Spinal cord (tissue), 10 donors: ENCODE measurements around the gene GRM7. TPM values are rescaled to one million over a fixed set of nuclear protein-coding genes. Genes with fewer than 3 reads are reported as not detected.

ENCODE experiments used
- DNase-seq, 6 donors: peaks; one replicate each; pipeline versions ENCODE4 v3.0.0 to v3.0.0-alpha.2; 2013 to 2015; ENCODE audit warnings: low spot score in 6 of 6, low read depth in 4 of 6
- H3K27ac ChIP-seq: one replicate; pipeline ENCODE4 v1.5.1; 2013; ENCODE audit warnings: low read depth, low read length, control low read depth
- H3K27me3 ChIP-seq: one replicate; pipeline ENCODE4 v1.6.1; 2013; ENCODE audit warnings: low read length; ENCODE audit not compliant: control insufficient read depth, insufficient read depth
- H3K36me3 ChIP-seq: one replicate; pipeline ENCODE4 v1.6.1; 2013; ENCODE audit warnings: low read length; ENCODE audit not compliant: control insufficient read depth, insufficient read depth
- H3K4me1 ChIP-seq: one replicate; pipeline ENCODE4 v1.6.1; 2013; ENCODE audit warnings: low read length; ENCODE audit not compliant: control insufficient read depth, insufficient read depth
- H3K4me3 ChIP-seq: one replicate; pipeline ENCODE4 v1.5.1; 2013; ENCODE audit warnings: low read depth, low read length, control low read depth
- H3K9me3 ChIP-seq: one replicate; pipeline ENCODE4 v1.6.1; 2013; ENCODE audit warnings: low read length; ENCODE audit not compliant: control insufficient read depth, insufficient read depth
- WGBS: methylation state at CpG from one replicate; pipeline ENCODE4 v1.1.5; 2013; ENCODE audit warnings: missing lambda C conversion rate; ENCODE audit not compliant: insufficient coverage; 5-methylcytosine and 5-hydroxymethylcytosine counted together
- polyA plus RNA-seq, 2 donors: library from polyadenylated mRNA; unstranded; fragments of 120-200 nt; gene quantifications; one replicate each; pipeline ENCODE4 v1.2.1, GENCODE V29; 2013; ENCODE audit not compliant: insufficient read length in 2 of 2
- total RNA-seq, 2 donors: library from RNA; depleted of rRNA in 1 of 2; stranded (reverse); fragments of 120-200 nt in 1 of 2; fragments of >200 nt in 1 of 2; gene quantifications; one replicate each; pipeline versions ENCODE4 v1.2.3 to v1.2.4, GENCODE V29; 2013 to 2014
- donor health status: healthy.

GRM7 gene
- total and polyA plus RNA-seq, 4 donors: 9.6 to 37.0 (median 30.3) TPM

GRCh38 chr3:7615043-7615442 lies 754.1 kb downstream of the GRM7 start:
- Histone ChIP-seq H3K36me3 (no peaks in the 10 kb centered on the region), H3K4me3 (no peak overlapping the region), H3K27me3 (no peaks in the 10 kb centered on the region), H3K27ac (no peak overlapping the region), H3K4me1 (no peaks in the 10 kb centered on the region), H3K9me3 (no peaks in the 10 kb centered on the region)
- no CpG with 5 or more reads among the region's 1 CpG for WGBS
- no peak for DNase-seq

DNA sequence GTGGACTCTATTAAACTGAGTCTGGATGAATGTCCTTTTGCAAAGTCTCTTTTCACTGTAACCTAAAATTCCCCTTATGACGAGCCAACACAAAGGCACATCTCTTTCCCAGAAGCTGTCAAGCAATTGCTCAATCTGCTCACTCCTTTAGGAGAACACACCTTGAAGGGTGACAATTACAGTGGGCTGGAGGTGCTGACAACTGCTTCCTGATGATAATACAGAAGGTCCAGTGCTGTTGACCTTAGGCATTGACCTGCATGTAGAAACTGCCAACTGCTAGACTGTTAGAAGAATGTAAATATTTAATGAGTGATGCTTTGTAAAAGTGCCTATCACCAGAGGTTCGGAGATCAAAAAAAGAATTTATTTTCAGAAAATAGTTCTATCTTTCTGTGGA lies 757.7 kb downstream of the GRM7 start:
- 80% methylated on average over 1 of the region's 2 CpGs for WGBS
- no peaks in the 10 kb centered on the region for H3K36me3 ChIP-seq
- no peaks in the 10 kb centered on the region for H3K9me3 ChIP-seq
- no peak overlapping the region for H3K4me3 ChIP-seq
- H3K4me1 ChIP-seq: no peaks in the 10 kb centered on the region
- H3K27me3 ChIP-seq: no peaks in the 10 kb centered on the region
- H3K27ac ChIP-seq: no peak overlapping the region
- no peak for DNase-seq

GRCh38 chr3:7620401-7620800 lies 759.5 kb downstream of the GRM7 start:
- WGBS: no CpG with 5 or more reads among the region's 1 CpG
- H3K27me3 ChIP-seq: no peaks in the 10 kb centered on the region
- H3K4me3 ChIP-seq: no peak overlapping the region
- peak in 1 of 6 donors; percentile 62 for DNase-seq
- no peak overlapping the region for H3K27ac ChIP-seq
- no peaks in the 10 kb centered on the region for H3K9me3 ChIP-seq
- H3K36me3 ChIP-seq: no peaks in the 10 kb centered on the region
- no peaks in the 10 kb centered on the region for H3K4me1 ChIP-seq

- H3K27ac ChIP-seq: no peak overlapping the region
- H3K27me3 ChIP-seq: no peaks in the 10 kb centered on the region
- DNase-seq: peak in 3 of 6 donors; percentile 32 to 93 (median 46)
- no peak overlapping the region for H3K4me3 ChIP-seq
- H3K9me3 ChIP-seq: no peaks in the 10 kb centered on the region
- H3K36me3 ChIP-seq: no peaks in the 10 kb centered on the region
- H3K4me1 ChIP-seq: no peaks in the 10 kb centered on the region
- WGBS: 40% methylated on average over 1 of the region's 7 CpGs
Observed at GRCh38 chr3:7621046-7621630, 760.2 kb downstream of the GRM7 start.

GRCh38 chr3:7621651-7622050 lies 760.7 kb downstream of the GRM7 start:
- 86% methylated on average over 2 of the region's 3 CpGs for WGBS
- no peaks in the 10 kb centered on the region for H3K4me1 ChIP-seq
- no peaks in the 10 kb centered on the region for H3K9me3 ChIP-seq
- DNase-seq: peak in 1 of 6 donors; percentile 75
- no peaks in the 10 kb centered on the region for H3K36me3 ChIP-seq
- H3K27me3 ChIP-seq: no peaks in the 10 kb centered on the region
- no peak overlapping the region for H3K4me3 ChIP-seq
- H3K27ac ChIP-seq: no peak overlapping the region

GRCh38 chr3:7625021-7625420 lies 764.1 kb downstream of the GRM7 start:
- 56% methylated on average over 1 of the region's 6 CpGs for WGBS
- H3K36me3 ChIP-seq: no peaks in the 10 kb centered on the region
- peak in 1 of 6 donors; percentile 46 for DNase-seq

GRCh38 chr3:7630351-7630911 lies 769.5 kb downstream of the GRM7 start:
- Histone ChIP-seq H3K27ac (no peak overlapping the region), H3K9me3 (no peaks in the 10 kb centered on the region), H3K27me3 (no peaks in the 10 kb centered on the region), H3K4me1 (peaks cover 3% of the 10 kb centered on the region), H3K4me3 (no peak overlapping the region), H3K36me3 (no peaks in the 10 kb centered on the region)
- no peak for DNase-seq
- WGBS: no CpG with 5 or more reads among the region's 4 CpGs

More at GRCh38 chr3:7625021-7625420, 764.1 kb downstream of the GRM7 start:
- Histone ChIP-seq H3K27ac (no peak overlapping the region), H3K27me3 (no peaks in the 10 kb centered on the region), H3K9me3 (no peaks in the 10 kb centered on the region), H3K4me3 (no peak overlapping the region), H3K4me1 (no peaks in the 10 kb centered on the region)

DNA sequence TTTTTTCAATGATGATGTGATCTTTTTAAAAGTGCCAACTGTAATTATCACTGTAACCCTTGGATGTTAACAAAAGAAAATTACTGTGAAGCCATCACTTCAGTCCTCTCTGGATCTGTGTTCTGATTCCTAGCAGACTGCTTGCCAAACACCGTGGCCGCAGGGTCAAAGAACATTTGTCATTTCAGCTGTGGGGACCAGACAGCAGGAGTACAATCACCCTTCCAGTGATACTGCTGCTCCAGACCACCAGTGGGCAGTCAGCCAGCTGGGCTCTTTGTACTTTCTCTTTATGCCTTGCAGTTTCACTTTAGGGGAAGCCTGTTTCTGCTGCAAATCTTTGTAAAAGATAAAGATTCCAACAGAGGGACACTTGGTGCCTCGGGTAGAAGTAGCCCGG lies 770.0 kb downstream of the GRM7 start:
- peak; percentile 36 to 86 (median 62) for DNase-seq
- Histone ChIP-seq H3K36me3 (no peaks in the 10 kb centered on the region), H3K27me3 (no peaks in the 10 kb centered on the region), H3K27ac (peak overlapping the region; percentile 22), H3K4me3 (peak overlapping the region; percentile 5), H3K9me3 (no peaks in the 10 kb centered on the region), H3K4me1 (peaks cover 3% of the 10 kb centered on the region)
- 13% methylated on average over 4 of the region's 4 CpGs for WGBS

GRCh38 chr3:7632305-7632704 lies 771.4 kb downstream of the GRM7 start:
- no peak for DNase-seq
- Histone ChIP-seq H3K4me1 (peaks cover 3% of the 10 kb centered on the region), H3K27ac (no peak overlapping the region), H3K4me3 (no peak overlapping the region), H3K36me3 (no peaks in the 10 kb centered on the region), H3K9me3 (no peaks in the 10 kb centered on the region), H3K27me3 (no peaks in the 10 kb centered on the region)

- no peak for DNase-seq
- Histone ChIP-seq H3K9me3 (no peaks in the 10 kb centered on the region), H3K36me3 (no peaks in the 10 kb centered on the region), H3K27ac (no peak overlapping the region), H3K4me3 (no peak overlapping the region), H3K4me1 (no peaks in the 10 kb centered on the region), H3K27me3 (no peaks in the 10 kb centered on the region)
- 83% methylated on average over 3 of the region's 5 CpGs for WGBS
Observed at GRCh38 chr3:7637694-7638093, 776.8 kb downstream of the GRM7 start.
